CD4-positive, alpha-beta T cell treated with Interferon gamma for 1 hour (primary cell): Measurements from ENCODE around the gene CLIC5.

Experiments used
- DNase-seq: peaks from one replicate; pipeline ENCODE4 v3.0.0-alpha.2; 2020

The CLIC5 gene

DNA sequence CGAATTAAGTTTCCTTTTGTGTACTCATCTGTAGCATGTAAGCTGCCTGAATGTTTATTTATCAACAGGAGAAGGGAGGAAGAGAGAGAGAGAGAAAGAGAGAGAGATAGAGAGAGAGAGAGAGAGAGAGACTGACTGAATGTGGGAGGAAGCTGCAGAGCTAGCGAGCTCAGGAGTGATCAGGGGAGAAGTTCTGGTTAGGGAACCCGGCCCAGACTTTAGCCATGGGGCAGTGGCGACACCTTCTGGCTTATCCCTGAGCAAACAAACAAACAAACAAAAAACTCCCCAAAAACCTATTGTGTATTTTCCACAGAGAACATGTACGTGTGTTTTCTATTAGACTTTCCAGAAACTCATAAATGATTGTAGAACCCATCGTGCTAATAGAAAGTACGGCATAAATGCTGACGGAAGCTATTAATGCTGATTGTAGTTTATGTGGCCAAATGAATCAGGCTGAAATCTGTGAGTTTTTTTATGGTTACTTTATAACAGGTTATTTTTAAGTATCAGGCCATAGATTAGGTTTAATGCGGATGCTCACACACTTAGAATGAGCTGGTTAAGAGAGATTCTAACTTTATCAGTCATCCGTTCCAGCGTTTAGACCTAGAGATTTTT, 92.8 kb downstream of the CLIC5 start:
- peak; percentile 49 for DNase-seq

DNA sequence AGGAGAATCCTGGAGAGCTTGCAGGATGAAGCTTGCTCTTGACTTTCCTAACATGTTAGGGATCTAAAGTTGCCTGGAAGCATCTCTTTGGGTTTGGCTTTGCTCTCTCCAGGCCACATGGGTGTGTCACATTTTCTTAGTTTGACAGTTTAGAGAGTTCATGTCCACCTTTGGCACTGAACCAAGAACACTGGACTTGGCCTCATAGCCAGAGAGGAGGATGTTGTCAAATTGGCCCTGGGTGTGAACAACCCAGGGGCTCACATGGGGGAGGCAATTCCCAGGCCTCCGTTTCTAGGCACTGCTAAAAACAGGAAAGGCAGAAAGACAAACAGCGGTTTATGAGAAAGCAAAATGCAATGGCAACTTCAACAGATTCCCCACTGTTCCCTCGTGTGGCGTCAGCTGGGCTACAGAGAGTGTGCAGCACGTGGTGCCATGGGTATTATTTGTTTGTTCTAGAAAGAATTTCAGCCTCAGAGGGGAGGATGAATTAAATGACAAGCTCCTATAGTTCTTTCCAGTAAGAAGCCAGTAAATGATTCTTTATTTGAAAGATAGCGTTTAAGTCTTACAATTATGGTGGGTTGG, 93.9 kb downstream of the CLIC5 start:
- DNase-seq = no peak

DNA sequence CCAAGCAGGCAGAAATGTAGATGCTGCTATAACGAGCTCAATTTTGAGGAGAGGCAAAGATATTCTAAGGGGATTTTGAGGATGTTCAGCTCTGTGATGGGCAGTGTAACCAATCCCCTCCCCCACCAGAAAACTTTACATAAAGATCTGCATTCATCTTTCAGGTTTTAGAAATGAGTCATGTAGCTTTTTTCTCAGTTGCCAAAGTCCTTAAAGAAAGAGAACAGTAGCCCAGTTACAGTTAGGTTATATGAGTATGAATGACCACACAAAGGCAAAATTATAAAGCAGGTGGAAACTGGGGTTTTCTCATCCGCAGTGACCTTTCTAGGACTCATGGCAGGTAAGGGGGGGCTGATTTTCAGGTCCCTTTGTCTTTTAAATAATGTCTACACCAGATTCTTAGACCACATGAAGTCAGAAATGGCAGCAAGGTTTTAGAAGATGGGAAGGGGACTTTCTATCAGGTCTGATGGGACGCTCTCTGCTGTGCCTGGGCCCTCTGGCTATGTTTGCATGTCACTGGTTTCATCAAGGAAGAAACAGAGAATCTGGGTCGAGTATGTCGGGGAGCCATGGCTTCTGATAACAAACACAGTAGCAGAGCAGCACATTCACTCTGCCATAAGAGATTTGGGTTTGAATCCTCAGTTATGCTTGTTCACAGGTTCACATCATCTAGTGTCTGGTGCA, 94.7 kb downstream of the CLIC5 start:
- no peak for DNase-seq

GRCh38 chr6:45917439-45917838, 98.2 kb downstream of the CLIC5 start:
- no peak for DNase-seq

- DNase-seq = no peak
These were observed 99.0 kb downstream of the CLIC5 start for GRCh38 chr6:45916692-45917091.

DNA sequence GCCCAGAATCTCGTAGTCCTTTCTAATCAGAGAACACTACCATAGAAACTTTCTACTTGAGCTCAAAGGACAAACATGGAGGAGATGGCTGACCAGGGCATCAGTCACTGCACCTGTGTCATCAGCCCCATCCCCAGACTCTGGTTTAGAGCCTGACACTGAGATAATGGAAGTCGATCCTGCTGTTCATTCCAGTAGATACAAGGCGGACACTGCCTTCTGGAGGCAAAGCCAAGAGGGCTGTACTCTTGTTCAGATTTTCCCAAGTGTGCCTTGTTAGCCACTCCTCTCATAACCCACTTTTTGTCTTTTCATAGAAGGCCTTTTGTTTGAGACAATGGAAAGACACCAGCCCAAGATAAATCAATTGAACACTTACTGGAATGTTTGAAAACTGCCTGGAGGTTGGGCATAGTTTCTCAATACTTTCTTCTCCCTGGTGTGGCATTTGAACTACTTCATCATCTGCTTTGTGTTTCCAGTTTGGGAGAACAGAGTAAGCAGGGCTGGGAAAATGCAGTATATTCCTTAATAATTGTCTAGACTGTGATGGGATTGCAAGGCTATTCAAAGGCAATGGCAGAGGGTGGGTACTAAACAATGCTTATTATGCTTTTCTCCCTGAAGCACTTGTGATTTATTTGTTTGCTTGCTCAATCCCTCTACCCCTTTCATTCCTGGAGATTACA, 99.7 kb downstream of the CLIC5 start:
- no peak for DNase-seq

DNA sequence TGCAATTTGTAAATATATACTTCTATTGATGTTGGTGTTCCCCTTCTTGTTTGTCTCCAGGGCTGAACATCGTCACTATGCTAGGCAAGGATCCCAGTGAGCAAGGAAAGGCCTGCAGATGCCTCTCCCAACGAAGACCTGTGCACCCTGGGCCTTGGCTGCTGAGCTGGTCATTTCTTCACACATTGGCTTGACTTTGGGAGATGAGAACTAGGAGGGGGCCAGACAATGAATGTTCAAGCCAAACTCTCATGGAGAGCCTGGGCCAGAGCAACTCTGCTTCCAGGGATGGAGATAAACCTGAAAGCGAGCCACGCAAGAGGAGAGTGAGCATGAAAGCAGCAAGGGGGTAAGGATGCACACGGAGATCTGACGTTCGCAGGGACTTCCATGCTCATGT, 104.0 kb downstream of the CLIC5 start:
- DNase-seq = no peak

DNA sequence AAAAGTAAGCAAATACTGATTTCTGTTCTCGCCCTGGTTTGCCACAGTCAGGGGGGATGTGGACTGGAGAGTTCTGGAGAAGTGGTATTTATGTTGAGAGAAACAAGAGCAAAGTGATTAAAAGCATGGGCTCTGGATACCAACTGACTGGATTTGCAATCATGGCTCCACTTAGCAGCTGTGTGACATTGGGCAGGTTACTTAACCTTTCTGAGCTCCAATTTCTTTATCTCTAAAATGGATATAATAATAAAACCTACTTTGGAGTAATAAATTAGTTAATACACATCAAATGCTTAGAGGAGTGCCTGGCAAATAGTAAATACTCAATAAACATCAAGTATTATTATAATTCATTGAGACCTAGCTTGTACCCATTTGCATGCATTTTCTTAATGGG, 111.7 kb downstream of the CLIC5 start:
- no peak for DNase-seq

DNA sequence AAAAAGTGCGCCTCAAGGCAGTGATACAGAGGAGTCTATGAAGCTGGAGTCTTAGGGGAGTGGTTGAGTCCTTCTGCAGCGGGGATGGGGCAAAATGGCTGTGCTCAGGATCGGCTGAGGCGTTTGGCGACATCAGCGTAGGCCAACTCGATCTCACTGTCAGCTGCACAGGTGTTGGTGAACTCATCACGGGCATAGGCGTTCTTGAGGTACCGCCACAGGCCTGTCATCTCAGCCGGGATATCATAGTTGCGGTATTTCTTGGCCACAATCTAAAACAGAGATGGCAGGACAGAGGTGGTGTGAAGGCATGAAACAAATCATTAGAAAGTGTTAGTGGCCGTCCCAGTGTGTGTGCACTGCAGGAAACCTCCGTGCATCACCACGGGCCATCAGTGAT, 112.7 kb downstream of the CLIC5 start:
- DNase-seq = no peak

DNA sequence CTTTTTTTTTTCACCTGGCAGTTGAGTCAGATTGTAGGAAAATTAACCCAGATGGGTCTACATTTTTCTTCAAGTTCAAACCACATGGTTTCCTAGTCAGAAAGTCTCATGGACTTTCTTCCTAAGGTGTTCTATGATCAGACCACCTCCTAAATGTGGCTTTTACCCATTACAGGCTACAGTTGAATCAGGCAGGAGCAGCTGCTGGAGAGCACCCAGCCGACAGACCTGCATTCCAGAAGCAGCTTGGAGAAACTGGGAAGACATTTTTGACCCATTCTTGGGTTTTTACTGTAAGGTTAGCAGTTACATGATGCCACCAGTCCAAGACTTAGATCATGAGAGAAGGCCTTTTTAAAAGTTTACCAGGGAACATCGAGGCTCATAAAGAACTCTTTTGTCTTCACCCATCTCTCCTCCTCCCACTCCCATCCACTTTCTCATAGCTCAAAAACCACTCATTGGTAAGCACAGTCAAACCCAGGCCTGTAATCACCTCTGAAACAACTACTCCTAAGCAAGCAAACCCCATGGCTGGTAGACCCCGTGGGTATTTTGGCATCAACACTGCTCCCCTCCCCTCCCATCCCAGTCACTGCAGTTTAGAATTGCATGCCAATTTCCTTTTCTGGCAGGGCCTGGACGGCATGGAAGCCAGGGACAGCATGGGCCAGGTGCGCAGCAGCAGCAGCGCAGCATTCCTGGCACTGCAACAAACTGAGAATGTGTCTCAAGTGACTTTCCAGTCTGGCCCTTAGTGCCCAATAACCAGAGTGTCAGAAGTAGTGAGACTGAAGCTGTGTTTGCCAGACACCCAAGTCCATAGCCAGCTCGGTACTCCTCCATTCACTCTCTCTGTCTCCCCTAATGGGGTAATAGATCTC, 113.7 kb downstream of the CLIC5 start:
- DNase-seq = no peak

GRCh38 chr6:45900808-45901752, 114.6 kb downstream of the CLIC5 start:
- DNase-seq = no peak

DNA sequence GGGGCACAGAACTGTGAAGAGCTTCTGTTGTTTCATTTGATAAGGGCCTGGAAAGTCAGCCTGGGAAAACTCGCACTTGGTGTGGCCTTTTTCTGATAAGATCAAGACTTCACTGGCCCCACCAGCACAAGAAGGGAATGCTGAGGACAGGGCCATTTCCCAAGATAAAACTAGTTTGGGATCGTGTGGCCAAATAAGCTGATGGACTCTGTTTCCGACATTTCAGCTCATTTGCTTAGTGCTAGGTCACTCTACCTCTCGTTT, 116.0 kb downstream of the CLIC5 start:
- no peak for DNase-seq

- DNase-seq = no peak
These were observed 116.5 kb downstream of the CLIC5 start for GRCh38 chr6:45898941-45899682.

- DNase-seq = no peak
These were observed 118.7 kb downstream of the CLIC5 start for GRCh38 chr6:45896783-45897441.

DNA sequence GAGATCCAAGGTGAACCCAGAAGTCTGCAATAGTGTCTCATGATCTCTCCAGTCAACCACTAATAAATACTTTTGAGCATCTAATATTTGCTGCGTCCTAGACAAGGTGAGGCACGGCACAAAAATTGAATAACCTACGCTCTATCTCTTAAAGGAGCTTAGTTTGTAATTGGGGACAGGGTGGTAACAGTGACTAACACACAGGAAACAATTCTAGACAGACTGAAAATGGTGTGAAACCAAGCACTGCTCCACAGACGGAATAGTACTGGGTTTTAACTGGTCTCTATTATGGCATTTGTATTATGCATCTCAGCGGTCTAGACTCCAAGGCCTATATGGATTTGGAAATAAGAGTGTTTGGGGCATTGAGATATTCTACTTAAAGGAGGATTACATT, 120.1 kb downstream of the CLIC5 start:
- DNase-seq = no peak

DNA sequence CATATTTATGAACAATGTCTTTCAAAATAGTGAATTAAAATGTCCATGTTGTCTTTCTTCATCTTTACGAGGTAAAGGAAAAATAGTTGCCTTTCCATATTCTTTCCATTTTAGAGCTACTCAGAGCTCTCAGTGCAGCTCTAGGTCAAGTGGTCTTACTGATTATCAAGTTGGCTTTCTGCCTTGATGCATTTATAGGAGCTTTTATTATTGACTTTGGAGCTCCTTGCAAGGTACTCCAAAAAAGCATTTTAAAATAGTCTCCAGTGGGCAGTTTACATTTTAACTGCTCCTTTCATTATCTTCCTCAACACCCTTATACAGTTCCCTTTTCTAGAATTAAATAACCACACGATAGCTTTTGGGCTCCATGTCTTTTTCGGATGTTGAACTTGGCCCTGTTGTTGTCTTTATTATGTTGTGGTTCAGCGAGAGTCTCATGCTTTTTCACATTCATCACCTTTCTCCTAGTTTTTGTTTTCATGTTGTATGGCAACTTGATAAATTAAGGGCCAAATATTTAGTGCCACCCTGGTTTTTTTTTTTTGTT, 122.9 kb downstream of the CLIC5 start:
- no peak for DNase-seq

DNA sequence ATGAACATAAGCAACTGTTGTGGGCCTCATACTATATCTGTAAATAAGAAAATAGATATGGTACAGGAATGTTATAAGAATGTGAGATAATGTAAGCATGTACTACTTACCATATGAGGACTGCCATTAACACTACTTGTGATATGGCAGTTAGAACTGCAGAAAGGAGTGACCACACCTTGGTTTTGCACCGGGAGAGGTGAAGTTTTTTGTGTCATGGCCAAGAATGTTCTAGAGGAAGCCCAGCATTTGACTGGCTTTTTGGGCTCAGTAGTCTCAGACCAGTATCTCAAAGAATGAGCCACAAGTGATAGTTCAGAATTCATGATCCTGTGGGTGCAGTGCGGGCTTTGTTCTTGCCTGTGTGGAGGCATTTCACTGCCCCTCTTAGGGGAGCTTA, 123.5 kb downstream of the CLIC5 start:
- DNase-seq = no peak

DNA sequence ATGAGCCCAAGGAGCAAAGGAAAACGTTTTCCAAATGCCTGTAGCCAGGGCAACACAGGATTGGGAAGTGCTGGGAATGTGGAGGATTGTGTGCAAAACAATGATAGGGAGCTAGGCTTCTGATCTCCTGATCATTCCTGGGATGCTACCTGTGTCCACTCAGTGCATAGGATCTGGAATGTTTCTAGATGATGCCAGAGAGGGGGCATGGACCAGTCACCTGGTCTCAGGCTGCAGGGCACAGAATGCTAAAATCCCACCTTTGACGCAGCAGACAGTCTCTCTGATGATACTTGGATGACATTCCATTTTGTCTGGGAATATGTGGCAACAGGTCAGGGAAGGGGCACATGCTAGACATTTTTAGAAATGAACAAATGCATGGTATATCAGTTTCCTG, 128.9 kb downstream of the CLIC5 start:
- DNase-seq = no peak

GRCh38 chr6:45884336-45884735, 131.3 kb downstream of the CLIC5 start:
- DNase-seq = no peak

DNA sequence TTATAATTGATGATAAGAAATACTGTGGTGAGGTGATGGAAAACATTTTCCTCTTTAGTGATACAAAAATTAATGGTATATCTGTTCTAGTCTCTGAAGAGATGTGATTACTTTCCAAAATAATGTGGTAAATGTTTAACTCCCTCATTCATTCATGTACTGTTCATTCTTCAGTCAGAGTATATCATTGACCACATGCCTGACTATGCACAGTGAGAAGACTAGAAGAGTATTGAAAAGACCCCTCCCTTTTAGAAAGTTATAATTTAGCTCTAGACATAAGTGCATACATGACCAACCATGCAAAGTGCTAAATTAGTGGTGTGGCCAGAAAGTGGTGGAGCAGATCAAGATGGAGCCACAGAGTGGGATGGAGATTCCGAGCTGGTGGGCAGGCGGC, 133.0 kb downstream of the CLIC5 start:
- no peak for DNase-seq
